Neuronal stem cell (in vitro differentiated cells): ENCODE results near the gene TIMM10.

Experiments used
- DNase-seq: peaks from one replicate; pipeline ENCODE4 v3.0.0-alpha.2; 2013; ENCODE audit warnings: low spot score
- H2AFZ ChIP-seq: one replicate; pipeline ENCODE4 v1.6.1; 2013; ENCODE audit warnings: mild to moderate bottlenecking, low read length, inconsistent platforms
- H2AK5ac ChIP-seq: 2 replicates; pipeline ENCODE4 v1.6.1; 2013; ENCODE audit warnings: low read depth, mild to moderate bottlenecking, inconsistent platforms, low read length, moderate library complexity, mixed read lengths
- H2BK120ac ChIP-seq: 2 replicates; pipeline ENCODE4 v1.6.1; 2013; ENCODE audit warnings: low read depth, mild to moderate bottlenecking, inconsistent platforms, low read length, moderate library complexity, mixed read lengths
- H2BK12ac ChIP-seq: one replicate; pipeline ENCODE4 v1.6.1; 2013; ENCODE audit warnings: low read length, inconsistent platforms
- H2BK15ac ChIP-seq: 2 replicates; pipeline ENCODE4 v1.6.1; 2013; ENCODE audit warnings: mild to moderate bottlenecking, low read length, inconsistent platforms, mixed read lengths
- H2BK5ac ChIP-seq: one replicate; pipeline ENCODE4 v1.6.1; 2013; ENCODE audit warnings: inconsistent platforms, mild to moderate bottlenecking, low read length, moderate library complexity
- H3K14ac ChIP-seq: one replicate; pipeline ENCODE4 v1.6.1; 2013; ENCODE audit warnings: low read length, inconsistent platforms
- H3K18ac ChIP-seq: 2 replicates; pipeline ENCODE4 v1.6.1; 2013; ENCODE audit warnings: low read length, inconsistent platforms
- H3K23ac ChIP-seq: 2 replicates; pipeline ENCODE4 v1.6.1; 2013; ENCODE audit warnings: low read depth, mild to moderate bottlenecking, mixed read lengths, low read length, inconsistent platforms; ENCODE audit not compliant: poor library complexity
- H3K27ac ChIP-seq: replicated peaks from 3 replicates; pipeline ENCODE4 v1.5.1; 2013; ENCODE audit warnings: low read length, inconsistent platforms
- H3K27me3 ChIP-seq, 3 experiments: 2 replicates each; pipeline ENCODE4 v1.6.1; 2013; ENCODE audit warnings: low read length in 3 of 3, mild to moderate bottlenecking in 2 of 3, inconsistent platforms in 1 of 3, low read depth in 1 of 3, mixed read lengths in 1 of 3, moderate library complexity in 1 of 3; ENCODE audit not compliant: control insufficient read depth in 3 of 3, insufficient read depth in 3 of 3
- H3K36me3 ChIP-seq, 2 donors: replicated peaks in 1 of 2; 2 replicates each; pipeline ENCODE4 v1.6.1; 2013; ENCODE audit warnings: low read length in 2 of 2; ENCODE audit not compliant: control insufficient read depth in 2 of 2, insufficient read depth in 2 of 2
- H3K4ac ChIP-seq: 2 replicates; pipeline ENCODE4 v1.6.1; 2013; ENCODE audit warnings: inconsistent platforms, mild to moderate bottlenecking, low read length, moderate library complexity
- H3K4me1 ChIP-seq, 2 donors: 1 replicate in 1 of 2; 2 replicates in 1 of 2; pipeline ENCODE4 v1.6.1; 2013; ENCODE audit warnings: low read length in 2 of 2, low read depth in 1 of 2; ENCODE audit not compliant: control insufficient read depth in 2 of 2, insufficient read depth in 1 of 2
- H3K4me2 ChIP-seq: one replicate; pipeline ENCODE4 v1.6.1; 2013; ENCODE audit warnings: mild to moderate bottlenecking, low read length, inconsistent platforms; ENCODE audit not compliant: insufficient read depth, poor library complexity, severe bottlenecking
- H3K4me3 ChIP-seq, 2 donors: 2 replicates each; pipeline ENCODE4 v1.5.1; 2013; ENCODE audit warnings: low read length in 2 of 2, mild to moderate bottlenecking in 2 of 2, inconsistent platforms in 1 of 2, moderate library complexity in 1 of 2
- H3K79me1 ChIP-seq: one replicate; pipeline ENCODE4 v1.6.1; 2013; ENCODE audit warnings: low read depth, mild to moderate bottlenecking, inconsistent platforms, low read length, moderate library complexity
- H3K9ac ChIP-seq: one replicate; pipeline ENCODE4 v1.6.1; 2013; ENCODE audit warnings: mild to moderate bottlenecking, low read depth, low read length, inconsistent platforms; ENCODE audit not compliant: poor library complexity
- H3K9me3 ChIP-seq, 2 donors: replicated peaks in 1 of 2; 2 replicates each; pipeline versions ENCODE3 to v1.6.1; 2013; ENCODE audit warnings: low read length in 2 of 2, mild to moderate bottlenecking in 2 of 2, inconsistent platforms in 1 of 2, low read depth in 1 of 2, mixed read lengths in 1 of 2, moderate library complexity in 1 of 2; ENCODE audit not compliant: control insufficient read depth in 2 of 2, insufficient read depth in 1 of 2
- H4K8ac ChIP-seq: one replicate; pipeline ENCODE4 v1.6.1; 2013; ENCODE audit warnings: low read depth, mild to moderate bottlenecking, inconsistent platforms, low read length, moderate library complexity
- H4K91ac ChIP-seq: one replicate; pipeline ENCODE4 v1.6.1; 2013; ENCODE audit warnings: low read length, low read depth, mild to moderate bottlenecking, inconsistent platforms; ENCODE audit not compliant: poor library complexity
- WGBS, 2 donors: extraction: QIAGEN DNeasy Blood & Tissue Kit; methylation state at CpG; one replicate each; pipeline ENCODE4 v1.1.7; 2013; ENCODE audit warnings: missing lambda C conversion rate in 2 of 2, mixed read lengths in 1 of 2; ENCODE audit not compliant: insufficient read length in 2 of 2, insufficient replicate concordance in 1 of 2; ENCODE audit errors: extremely low coverage in 2 of 2; 5-methylcytosine and 5-hydroxymethylcytosine counted together

The TIMM10 gene

GRCh38 chr11:57513452-57513795 lies 17.1 kb downstream of the TIMM10 start:
- Histone ChIP-seq H3K9me3 (no peaks in the 10 kb centered on the region), H2BK120ac (no peak overlapping the region), H2AFZ (no peak overlapping the region), H3K27ac (no peak overlapping the region), H3K4me2 (no peak overlapping the region), H3K23ac (no peak overlapping the region), H3K27me3 (peaks cover 0 to 49% (median 22%) of the 10 kb centered on the region in 3 experiments), H2BK5ac (no peak overlapping the region), H3K18ac (no peak overlapping the region), H3K4me3 (no peak overlapping the region), H2BK12ac (no peak overlapping the region), H4K91ac (no peak overlapping the region), H3K4me1 (peaks cover 4 to 7% of the 10 kb centered on the region in 2 donors), H3K4ac (no peak overlapping the region), H3K36me3 (no peaks in the 10 kb centered on the region), H4K8ac (no peak overlapping the region), H3K9ac (no peak overlapping the region), H2AK5ac (no peak overlapping the region), H3K14ac (no peak overlapping the region), H3K79me1 (peaks cover 1% of the 10 kb centered on the region), H2BK15ac (no peak overlapping the region)
- DNase-seq: no peak
- no CpG with 5 or more reads among the region's 1 CpG for WGBS, 2 donors

- no peak for DNase-seq
Measured at GRCh38 chr11:57512646-57513451, 17.7 kb downstream of the TIMM10 start.

GRCh38 chr11:57511741-57512430 lies 18.7 kb downstream of the TIMM10 start:
- Histone ChIP-seq H2BK12ac (no peak overlapping the region), H4K8ac (no peak overlapping the region), H3K79me1 (peaks cover 1% of the 10 kb centered on the region), H2BK120ac (no peak overlapping the region), H3K4me2 (no peak overlapping the region), H4K91ac (no peak overlapping the region), H2BK5ac (no peak overlapping the region), H3K27ac (no peak overlapping the region), H3K36me3 (no peaks in the 10 kb centered on the region), H3K23ac (no peak overlapping the region), H3K9ac (no peak overlapping the region), H3K4me1 (peaks cover 4 to 7% of the 10 kb centered on the region in 2 donors), H3K27me3 (peaks cover 0 to 42% (median 22%) of the 10 kb centered on the region in 3 experiments), H3K9me3 (no peaks in the 10 kb centered on the region), H2BK15ac (no peak overlapping the region), H3K4ac (no peak overlapping the region), H3K14ac (no peak overlapping the region), H2AFZ (no peak overlapping the region), H2AK5ac (no peak overlapping the region), H3K18ac (no peak overlapping the region), H3K4me3 (no peak overlapping the region)
- no CpG with 5 or more reads among the region's 6 CpGs for WGBS, 2 donors
- DNase-seq: no peak

More at GRCh38 chr11:57512646-57513451, 17.7 kb downstream of the TIMM10 start:
- Histone ChIP-seq H3K4me3 (no peak overlapping the region), H2BK5ac (no peak overlapping the region), H3K14ac (no peak overlapping the region), H3K27ac (no peak overlapping the region), H3K36me3 (no peaks in the 10 kb centered on the region), H3K18ac (no peak overlapping the region), H2AFZ (no peak overlapping the region), H2BK12ac (no peak overlapping the region), H2AK5ac (no peak overlapping the region), H2BK120ac (no peak overlapping the region), H3K4ac (no peak overlapping the region), H3K27me3 (peaks cover 0 to 49% (median 22%) of the 10 kb centered on the region in 3 experiments), H4K8ac (no peak overlapping the region), H3K23ac (no peak overlapping the region), H3K9me3 (no peaks in the 10 kb centered on the region), H4K91ac (no peak overlapping the region), H3K79me1 (peaks cover 1% of the 10 kb centered on the region), H2BK15ac (no peak overlapping the region), H3K4me1 (peaks cover 4 to 7% of the 10 kb centered on the region in 2 donors), H3K9ac (no peak overlapping the region), H3K4me2 (no peak overlapping the region)
- no CpG with 5 or more reads among the region's 12 CpGs for WGBS, 2 donors
